Astrocyte (in vitro differentiated cells and primary cell): Measurements from ENCODE around the gene SEMA4D.

Experiments used
- CTCF ChIP-seq: IDR thresholded peaks from 2 replicates; pipeline ENCODE4 v1.5.1; 2011; ENCODE audit warnings: low read depth, mild to moderate bottlenecking, inconsistent platforms, low read length, moderate library complexity; ENCODE audit not compliant: insufficient read depth
- EZH2 ChIP-seq: IDR thresholded peaks from 2 replicates; pipeline ENCODE4 v1.6.1; 2012; ENCODE audit warnings: mild to moderate bottlenecking, low read length, inconsistent platforms; ENCODE audit not compliant: insufficient read depth

- TF ChIP-seq CTCF (no peak), EZH2 (no peak)
Measured at GRCh38 chr9:89470224-89470839, 27.6 kb downstream of the SEMA4D start.
